ACHN (cell line): ENCODE results near the gene KIF6.
A peak's percentile ranks its signal among the peaks of the same experiment; 100 is the strongest.
"Not testable (repeated sequence)": the region's sequence is repeated elsewhere in the genome, so short reads cannot be mapped to it uniquely, and the experiment has no call there.

Experiments
- DNase-seq: peaks from one replicate; pipeline ENCODE4 v3.0.0-alpha.2; 2015
- in situ Hi-C: cut with HindIII; loops from 2 replicates; pipeline ENCODE4 v1.10.0; 2017; ENCODE audit warnings: low sequenced_read_pairs, low pct_ligation_motif_present, low pct_unique_long_range_greater_than_20kb

Gene KIF6

GRCh38 chr6:39495640-39496039 is 229.6 kb downstream of the KIF6 start:
- DNase-seq: no peak

GRCh38 chr6:39494998-39495397 is 230.2 kb downstream of the KIF6 start:
- no peak for DNase-seq
- in situ Hi-C loops: no loop called here

More at GRCh38 chr6:39495640-39496039, 229.6 kb downstream of the KIF6 start:
- in situ Hi-C loops: no loop called here

GRCh38 chr6:39493777-39494176 is 231.4 kb downstream of the KIF6 start:
- no peak for DNase-seq
- in situ Hi-C loops: no loop called here

- in situ Hi-C loops: no loop called here
- peak; percentile 79 for DNase-seq
Observed at GRCh38 chr6:39493174-39493573, 232.0 kb downstream of the KIF6 start.

- in situ Hi-C loops: no loop called here
- no peak for DNase-seq
Observed at GRCh38 chr6:39490108-39490507, 235.1 kb downstream of the KIF6 start.

- in situ Hi-C loops: no loop called here
- DNase-seq: no peak
Observed at GRCh38 chr6:39488255-39488879, 236.8 kb downstream of the KIF6 start.

GRCh38 chr6:39484276-39484675 is 240.9 kb downstream of the KIF6 start:
- in situ Hi-C loops: no loop called here
- no peak for DNase-seq

GRCh38 chr6:39479819-39480218 is 245.4 kb downstream of the KIF6 start:
- DNase-seq, in situ Hi-C loops: not testable (repeated sequence)

- in situ Hi-C loops: no loop called here
- DNase-seq: no peak
Observed at GRCh38 chr6:39476670-39477069, 248.5 kb downstream of the KIF6 start.

GRCh38 chr6:39476151-39476550 is 249.1 kb downstream of the KIF6 start:
- DNase-seq: no peak
- in situ Hi-C loops: no loop called here

GRCh38 chr6:39471954-39472659 is 253.1 kb downstream of the KIF6 start:
- in situ Hi-C loops: no loop called here
- DNase-seq: no peak

GRCh38 chr6:39470506-39470905 is 254.7 kb downstream of the KIF6 start:
- DNase-seq: no peak
- in situ Hi-C loops: no loop called here

- no peak for DNase-seq
Observed at GRCh38 chr6:39468385-39468784, 256.8 kb downstream of the KIF6 start.

GRCh38 chr6:39466631-39467030 is 258.6 kb downstream of the KIF6 start:
- no peak for DNase-seq
- in situ Hi-C loops: no loop called here

More at GRCh38 chr6:39468385-39468784, 256.8 kb downstream of the KIF6 start:
- in situ Hi-C loops: no loop called here

GRCh38 chr6:39465539-39465938 is 259.7 kb downstream of the KIF6 start:
- in situ Hi-C loops: no loop called here
- no peak for DNase-seq

- in situ Hi-C loops: no loop called here
Observed at GRCh38 chr6:39464067-39464466, 261.1 kb downstream of the KIF6 start.

GRCh38 chr6:39453956-39454524 is 271.2 kb downstream of the KIF6 start:
- in situ Hi-C loops: no loop called here
- no peak for DNase-seq

More at GRCh38 chr6:39464067-39464466, 261.1 kb downstream of the KIF6 start:
- DNase-seq: no peak

- DNase-seq: no peak
- in situ Hi-C loops: no loop called here
Observed at GRCh38 chr6:39453241-39453640, 272.0 kb downstream of the KIF6 start.

- in situ Hi-C loops: no loop called here
- DNase-seq: no peak
Observed at GRCh38 chr6:39452306-39453145, 272.7 kb downstream of the KIF6 start.
